Neural progenitor cell (in vitro differentiated cells): ENCODE data around the gene RNPEPL1.

ENCODE experiments used
- EZH2 ChIP-seq: fragments of 200-600 bp; sonication (generic); IDR thresholded peaks from 2 replicates; pipeline ENCODE4 v1.6.1; 2017; ENCODE audit warnings: antibody characterized with exemption, mild to moderate bottlenecking, moderate library complexity
- TF ChIP-seq, protein P1 (sequence below): fragments of 200-600 bp; sonication (generic); IDR thresholded peaks from 2 replicates; pipeline ENCODE4 v1.5.1; 2017; ENCODE audit warnings: antibody characterized with exemption, mild to moderate bottlenecking

DNA sequence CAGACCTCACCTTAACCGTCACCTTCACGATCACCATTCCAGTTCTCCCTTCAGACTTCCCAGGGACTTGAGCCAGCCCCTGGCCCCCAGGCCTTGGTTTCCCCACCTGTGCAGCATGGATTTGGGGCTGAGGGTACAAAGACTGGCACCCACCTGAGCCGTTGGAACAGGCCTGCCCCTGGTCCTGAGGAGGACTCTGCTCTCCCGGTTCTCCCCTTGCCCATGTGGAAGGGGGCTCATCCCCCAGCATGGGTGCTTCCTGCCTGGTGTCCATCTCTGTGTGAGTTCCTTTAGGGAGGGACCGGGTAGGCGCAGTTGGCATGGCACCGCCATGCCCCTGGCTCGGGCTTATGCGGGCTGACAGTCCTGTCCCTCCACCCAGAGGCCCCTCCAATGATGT, 46.1 kb downstream of the RNPEPL1 start:
- TF ChIP-seq, protein P1, sequence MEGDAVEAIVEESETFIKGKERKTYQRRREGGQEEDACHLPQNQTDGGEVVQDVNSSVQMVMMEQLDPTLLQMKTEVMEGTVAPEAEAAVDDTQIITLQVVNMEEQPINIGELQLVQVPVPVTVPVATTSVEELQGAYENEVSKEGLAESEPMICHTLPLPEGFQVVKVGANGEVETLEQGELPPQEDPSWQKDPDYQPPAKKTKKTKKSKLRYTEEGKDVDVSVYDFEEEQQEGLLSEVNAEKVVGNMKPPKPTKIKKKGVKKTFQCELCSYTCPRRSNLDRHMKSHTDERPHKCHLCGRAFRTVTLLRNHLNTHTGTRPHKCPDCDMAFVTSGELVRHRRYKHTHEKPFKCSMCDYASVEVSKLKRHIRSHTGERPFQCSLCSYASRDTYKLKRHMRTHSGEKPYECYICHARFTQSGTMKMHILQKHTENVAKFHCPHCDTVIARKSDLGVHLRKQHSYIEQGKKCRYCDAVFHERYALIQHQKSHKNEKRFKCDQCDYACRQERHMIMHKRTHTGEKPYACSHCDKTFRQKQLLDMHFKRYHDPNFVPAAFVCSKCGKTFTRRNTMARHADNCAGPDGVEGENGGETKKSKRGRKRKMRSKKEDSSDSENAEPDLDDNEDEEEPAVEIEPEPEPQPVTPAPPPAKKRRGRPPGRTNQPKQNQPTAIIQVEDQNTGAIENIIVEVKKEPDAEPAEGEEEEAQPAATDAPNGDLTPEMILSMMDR: no peak
- no peak for TF ChIP-seq EZH2
